ENCODE data around the gene NRP2. TPM values are rescaled to one million over a fixed set of nuclear protein-coding genes. Genes with fewer than 3 reads are reported as not detected.

NRP2 gene, protein sequence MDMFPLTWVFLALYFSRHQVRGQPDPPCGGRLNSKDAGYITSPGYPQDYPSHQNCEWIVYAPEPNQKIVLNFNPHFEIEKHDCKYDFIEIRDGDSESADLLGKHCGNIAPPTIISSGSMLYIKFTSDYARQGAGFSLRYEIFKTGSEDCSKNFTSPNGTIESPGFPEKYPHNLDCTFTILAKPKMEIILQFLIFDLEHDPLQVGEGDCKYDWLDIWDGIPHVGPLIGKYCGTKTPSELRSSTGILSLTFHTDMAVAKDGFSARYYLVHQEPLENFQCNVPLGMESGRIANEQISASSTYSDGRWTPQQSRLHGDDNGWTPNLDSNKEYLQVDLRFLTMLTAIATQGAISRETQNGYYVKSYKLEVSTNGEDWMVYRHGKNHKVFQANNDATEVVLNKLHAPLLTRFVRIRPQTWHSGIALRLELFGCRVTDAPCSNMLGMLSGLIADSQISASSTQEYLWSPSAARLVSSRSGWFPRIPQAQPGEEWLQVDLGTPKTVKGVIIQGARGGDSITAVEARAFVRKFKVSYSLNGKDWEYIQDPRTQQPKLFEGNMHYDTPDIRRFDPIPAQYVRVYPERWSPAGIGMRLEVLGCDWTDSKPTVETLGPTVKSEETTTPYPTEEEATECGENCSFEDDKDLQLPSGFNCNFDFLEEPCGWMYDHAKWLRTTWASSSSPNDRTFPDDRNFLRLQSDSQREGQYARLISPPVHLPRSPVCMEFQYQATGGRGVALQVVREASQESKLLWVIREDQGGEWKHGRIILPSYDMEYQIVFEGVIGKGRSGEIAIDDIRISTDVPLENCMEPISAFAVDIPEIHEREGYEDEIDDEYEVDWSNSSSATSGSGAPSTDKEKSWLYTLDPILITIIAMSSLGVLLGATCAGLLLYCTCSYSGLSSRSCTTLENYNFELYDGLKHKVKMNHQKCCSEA
- total RNA-seq = 498 and 533 TPM in 2 replicates

GRCh38 chr2:205682239-205682970 lies at the start of gene NRP2:
NRP2 (plus strand) TSS chr2:205682501; CDS start chr2:205683291, 790 bp downstream.
- DNase-seq (ENCODE audit: extremely low read depth, low read depth, low spot score) = no peak

DNA sequence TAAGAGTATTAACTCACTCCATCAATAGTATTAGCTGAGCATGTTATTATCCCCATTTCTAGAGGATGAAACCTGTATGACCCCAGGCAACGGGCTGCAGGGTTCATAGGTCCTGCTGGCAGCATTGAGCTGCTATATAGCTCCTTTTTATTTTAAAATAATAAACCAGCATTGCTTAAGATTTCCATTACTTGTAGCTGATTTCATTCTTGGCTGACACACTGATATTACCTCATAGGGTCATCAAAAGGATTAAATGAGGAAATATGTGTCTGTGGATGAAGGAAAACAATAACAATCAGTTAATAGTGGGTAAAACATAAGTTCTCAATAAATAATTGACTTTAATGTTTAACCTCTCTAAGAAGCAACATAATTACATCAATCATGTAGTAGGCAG lies 48.3 kb upstream of the NRP2 start:
- no peak for DNase-seq (ENCODE audit: extremely low read depth, low read depth, low spot score)

GRCh38 chr2:205636549-205637319 lies 45.6 kb upstream of the NRP2 start:
- no peak for DNase-seq (ENCODE audit: extremely low read depth, low read depth, low spot score)

DNA sequence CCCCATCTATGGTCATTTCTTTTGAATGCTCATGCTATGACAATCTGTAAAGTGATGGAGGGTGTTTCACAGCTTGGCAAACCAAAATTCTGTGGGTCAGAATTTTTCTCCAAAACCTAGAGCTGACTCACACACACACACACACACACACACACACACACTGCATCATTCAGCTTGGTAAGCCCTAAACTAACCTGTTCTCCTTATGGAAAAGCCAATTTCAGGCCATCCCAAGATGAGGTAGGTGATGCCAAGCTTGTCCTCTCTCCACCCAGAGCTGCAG lies 45.0 kb upstream of the NRP2 start:
- no peak for DNase-seq (ENCODE audit: extremely low read depth, low read depth, low spot score)

DNA sequence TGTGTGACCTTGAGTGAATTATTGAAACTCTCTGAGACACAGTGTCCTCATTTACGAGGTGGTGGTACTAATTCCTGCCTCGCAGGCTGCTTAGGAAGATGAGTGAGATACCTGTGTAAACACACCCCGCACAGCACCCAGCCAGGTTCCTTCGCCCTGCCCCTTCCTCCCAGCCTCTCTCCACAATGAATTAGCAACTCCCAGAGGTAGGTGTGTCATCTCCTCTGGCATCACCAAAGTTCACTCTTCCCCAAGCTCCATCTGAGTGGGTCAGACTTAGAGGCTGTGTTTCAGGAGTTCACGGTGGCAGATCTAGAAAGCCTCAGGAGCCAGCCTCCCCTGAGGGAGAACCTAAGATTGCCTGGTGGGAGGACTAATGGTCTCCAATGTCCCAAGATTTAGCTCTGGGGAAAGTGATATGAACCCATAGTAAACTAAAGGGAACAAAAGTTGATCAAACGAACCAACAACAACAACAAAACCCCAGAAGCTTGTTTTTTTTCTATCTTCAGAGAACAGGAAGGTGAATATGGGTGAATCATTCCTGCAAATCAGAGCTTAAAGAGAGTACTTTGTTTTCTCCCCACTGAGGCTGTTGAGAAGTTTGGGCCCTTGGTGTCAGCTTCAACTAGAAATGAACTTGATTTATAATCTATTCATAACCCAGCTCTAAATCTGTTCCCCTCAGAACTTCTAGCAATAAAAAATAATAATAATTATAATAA lies 44.4 kb upstream of the NRP2 start:
- DNase-seq (ENCODE audit: extremely low read depth, low read depth, low spot score) = no peak

- DNase-seq (ENCODE audit: extremely low read depth, low read depth, low spot score) = no peak
Measured at GRCh38 chr2:205640716-205641115, 41.6 kb upstream of the NRP2 start.

GRCh38 chr2:205642599-205643356 lies 39.5 kb upstream of the NRP2 start:
- DNase-seq (ENCODE audit: extremely low read depth, low read depth, low spot score) = no peak

GRCh38 chr2:205643391-205643885 lies 38.9 kb upstream of the NRP2 start:
- no peak for DNase-seq (ENCODE audit: extremely low read depth, low read depth, low spot score)

DNA sequence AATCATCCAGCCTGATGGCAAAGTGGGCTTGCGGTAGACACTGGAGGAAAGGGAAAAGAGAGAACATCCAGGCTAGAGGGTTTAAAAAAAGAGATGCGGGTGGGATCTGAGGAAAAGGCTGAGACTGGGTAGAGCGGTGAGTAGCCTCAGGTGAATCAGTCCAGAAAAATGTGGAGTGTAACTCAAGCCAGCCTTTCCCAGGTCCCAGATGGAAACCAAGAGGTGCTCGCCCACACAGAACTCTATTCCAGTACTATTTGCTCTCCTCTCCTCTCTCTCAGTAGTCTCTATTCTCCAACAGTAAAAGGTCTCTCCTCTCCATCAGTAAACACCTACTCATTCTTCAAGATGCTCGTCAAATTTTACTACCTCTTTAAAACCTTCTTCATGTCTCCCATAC lies 38.3 kb upstream of the NRP2 start:
- no peak for DNase-seq (ENCODE audit: extremely low read depth, low read depth, low spot score)

- DNase-seq (ENCODE audit: extremely low read depth, low read depth, low spot score) = no peak
Measured at GRCh38 chr2:205646680-205647079, 35.6 kb upstream of the NRP2 start.

GRCh38 chr2:205650450-205650849 lies 31.9 kb upstream of the NRP2 start:
- no peak for DNase-seq (ENCODE audit: extremely low read depth, low read depth, low spot score)

DNA sequence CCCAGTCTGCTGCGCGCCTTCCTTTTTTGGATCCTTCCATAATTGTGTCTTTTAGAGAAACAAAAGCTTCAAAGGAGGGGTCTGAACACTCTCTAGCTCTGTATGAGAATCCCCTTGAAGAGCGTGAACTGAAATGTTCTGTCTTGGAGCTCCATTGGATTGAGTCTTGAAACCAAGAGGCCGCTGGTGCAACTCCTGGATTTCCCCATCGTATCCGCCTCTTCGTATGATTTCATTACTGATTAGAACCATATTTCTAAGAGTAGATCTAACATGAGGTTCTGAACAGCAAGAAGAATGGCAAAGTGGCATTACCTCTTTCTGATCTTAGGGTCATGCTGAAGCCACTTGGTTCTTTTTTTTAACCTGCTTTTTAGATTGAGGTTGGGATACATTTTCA lies 31.4 kb upstream of the NRP2 start:
- DNase-seq (ENCODE audit: extremely low read depth, low read depth, low spot score) = no peak

DNA sequence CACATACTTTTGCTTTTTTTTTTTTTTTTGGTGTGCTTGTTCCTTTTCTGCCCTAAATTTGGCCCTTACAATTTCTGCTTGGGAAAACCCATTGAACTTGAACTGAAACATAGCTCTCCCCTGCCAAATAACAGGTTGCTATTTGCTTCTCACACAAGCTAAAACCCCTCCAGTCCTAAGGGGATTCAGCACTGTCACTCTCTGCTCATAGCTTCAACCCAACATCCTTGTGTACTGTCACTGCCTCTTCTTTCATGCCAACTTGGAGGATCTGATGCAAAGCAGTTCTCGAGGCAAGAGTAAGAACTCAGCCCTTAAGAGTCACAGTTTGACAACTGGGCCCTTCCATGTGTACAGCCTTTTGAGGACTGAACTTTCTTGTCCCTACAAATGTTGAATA lies 30.6 kb upstream of the NRP2 start:
- DNase-seq (ENCODE audit: extremely low read depth, low read depth, low spot score) = no peak

DNA sequence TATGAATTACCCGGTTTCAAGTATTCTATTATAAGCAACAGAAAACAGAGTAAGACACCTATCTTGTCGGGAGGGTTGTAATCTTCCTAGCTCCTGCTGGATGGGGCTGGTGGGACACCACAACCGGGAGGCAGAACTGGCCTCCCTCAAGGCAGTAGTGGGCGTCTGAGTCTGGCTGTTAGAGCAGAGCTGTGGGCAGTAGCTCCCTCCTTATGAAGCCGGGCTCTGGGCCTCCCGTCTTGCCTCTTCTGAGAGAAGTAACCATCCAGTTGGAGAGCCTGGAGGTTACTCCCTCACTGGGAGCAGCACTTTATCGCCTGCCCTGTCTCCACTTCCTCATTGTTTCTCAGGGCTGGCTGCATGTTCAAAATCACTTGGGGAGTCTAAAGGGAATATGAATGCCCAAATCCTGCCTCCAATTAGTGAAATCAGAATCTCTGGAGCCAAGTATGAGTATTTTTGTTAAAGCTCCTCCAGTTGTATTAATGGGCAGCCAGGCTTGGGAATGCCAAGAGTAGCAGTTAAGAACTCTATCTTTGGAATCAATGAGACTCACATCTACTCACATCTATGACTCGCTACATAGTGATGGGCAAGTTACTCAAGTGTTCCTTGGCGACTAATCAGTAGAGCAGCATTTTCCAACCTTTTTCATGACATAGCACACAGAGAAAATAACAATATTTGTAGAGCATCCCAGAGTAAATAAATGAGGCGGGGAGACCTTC lies 27.3 kb upstream of the NRP2 start:
- DNase-seq (ENCODE audit: extremely low read depth, low read depth, low spot score) = no peak

DNA sequence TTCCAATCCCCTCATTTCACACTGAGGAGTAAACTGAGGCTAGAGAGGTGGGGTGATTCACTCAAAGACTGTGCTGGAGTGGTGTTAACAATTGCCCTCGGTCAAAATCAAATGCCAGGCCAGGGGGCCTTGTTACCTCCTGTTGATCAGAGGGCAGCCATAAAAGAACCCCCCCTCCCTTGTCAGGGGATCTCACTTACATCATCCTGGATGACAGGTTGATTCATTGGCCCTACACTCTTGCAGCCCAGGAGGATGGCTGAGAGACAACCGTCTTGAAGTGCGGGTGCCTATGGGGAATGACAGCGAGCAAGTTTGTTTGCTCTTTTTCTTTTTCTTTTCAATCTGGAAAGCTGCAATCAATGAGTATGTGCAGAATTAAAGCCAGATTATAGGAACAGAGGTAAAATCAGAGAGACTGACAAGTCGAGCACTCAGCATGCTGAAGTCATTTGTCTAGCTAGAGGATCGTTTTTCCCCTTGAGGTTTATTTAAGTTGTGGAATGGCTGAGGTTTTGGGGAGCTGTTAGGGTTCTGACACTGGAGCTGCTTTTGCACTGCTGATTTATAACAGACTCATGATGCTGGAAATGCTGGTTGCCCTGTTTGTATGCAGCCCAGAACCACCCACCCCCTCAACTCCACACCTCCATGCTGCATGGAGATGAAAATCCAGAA lies 26.4 kb upstream of the NRP2 start:
- no peak for DNase-seq (ENCODE audit: extremely low read depth, low read depth, low spot score)

DNA sequence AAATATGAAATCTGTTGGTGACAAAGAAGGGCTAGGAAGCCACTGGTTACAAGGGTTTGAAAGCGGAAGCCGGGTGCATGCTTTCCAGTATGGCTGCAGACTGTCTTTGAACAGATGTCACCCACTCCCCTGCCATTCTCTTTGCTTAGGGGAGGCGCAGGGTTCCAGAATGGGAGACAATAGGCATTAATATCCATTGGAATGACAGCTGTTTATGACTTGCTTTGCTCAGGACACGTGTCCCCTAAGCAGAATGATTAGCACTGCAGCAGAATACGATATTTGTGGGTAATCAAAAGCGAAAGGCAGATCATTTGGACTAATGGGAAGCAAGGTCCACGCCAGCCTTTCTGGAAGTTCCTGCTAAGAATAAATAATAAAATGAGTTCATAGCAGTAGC lies 25.8 kb upstream of the NRP2 start:
- no peak for DNase-seq (ENCODE audit: extremely low read depth, low read depth, low spot score)

DNA sequence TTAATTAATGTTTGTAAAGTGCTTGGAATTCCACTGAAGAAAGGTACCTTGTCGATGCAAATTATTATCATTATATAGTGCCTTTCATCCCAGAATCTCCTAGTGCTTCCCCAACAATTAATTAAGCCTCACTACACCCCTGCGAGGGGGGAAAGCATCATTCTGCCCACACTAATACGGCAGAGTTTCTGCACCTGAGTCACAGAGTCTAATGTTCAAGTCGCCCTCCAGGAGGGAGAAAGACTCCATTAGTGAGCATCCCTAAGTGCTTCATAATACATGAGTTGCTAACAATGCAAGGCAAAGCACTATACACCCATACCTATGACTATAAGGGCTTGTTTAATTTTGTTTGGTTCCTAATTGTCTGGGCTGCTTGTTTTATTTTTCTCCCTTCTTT lies 25.4 kb upstream of the NRP2 start:
- DNase-seq (ENCODE audit: extremely low read depth, low read depth, low spot score) = no peak

GRCh38 chr2:205657579-205657978 lies 24.7 kb upstream of the NRP2 start:
- DNase-seq (ENCODE audit: extremely low read depth, low read depth, low spot score) = no peak

Measured in glomerular endothelial cell (primary cell).